ENCODE results near the gene MAP3K2. TPM values are rescaled to one million over a fixed set of nuclear protein-coding genes. Genes with fewer than 3 reads are reported as not detected.
A peak's percentile ranks its signal among the peaks of the same experiment; 100 is the strongest.

The MAP3K2 gene
- total and polyA plus RNA-seq, 11 donors: 4.0 to 37.6 (median 22.1) TPM

DNA sequence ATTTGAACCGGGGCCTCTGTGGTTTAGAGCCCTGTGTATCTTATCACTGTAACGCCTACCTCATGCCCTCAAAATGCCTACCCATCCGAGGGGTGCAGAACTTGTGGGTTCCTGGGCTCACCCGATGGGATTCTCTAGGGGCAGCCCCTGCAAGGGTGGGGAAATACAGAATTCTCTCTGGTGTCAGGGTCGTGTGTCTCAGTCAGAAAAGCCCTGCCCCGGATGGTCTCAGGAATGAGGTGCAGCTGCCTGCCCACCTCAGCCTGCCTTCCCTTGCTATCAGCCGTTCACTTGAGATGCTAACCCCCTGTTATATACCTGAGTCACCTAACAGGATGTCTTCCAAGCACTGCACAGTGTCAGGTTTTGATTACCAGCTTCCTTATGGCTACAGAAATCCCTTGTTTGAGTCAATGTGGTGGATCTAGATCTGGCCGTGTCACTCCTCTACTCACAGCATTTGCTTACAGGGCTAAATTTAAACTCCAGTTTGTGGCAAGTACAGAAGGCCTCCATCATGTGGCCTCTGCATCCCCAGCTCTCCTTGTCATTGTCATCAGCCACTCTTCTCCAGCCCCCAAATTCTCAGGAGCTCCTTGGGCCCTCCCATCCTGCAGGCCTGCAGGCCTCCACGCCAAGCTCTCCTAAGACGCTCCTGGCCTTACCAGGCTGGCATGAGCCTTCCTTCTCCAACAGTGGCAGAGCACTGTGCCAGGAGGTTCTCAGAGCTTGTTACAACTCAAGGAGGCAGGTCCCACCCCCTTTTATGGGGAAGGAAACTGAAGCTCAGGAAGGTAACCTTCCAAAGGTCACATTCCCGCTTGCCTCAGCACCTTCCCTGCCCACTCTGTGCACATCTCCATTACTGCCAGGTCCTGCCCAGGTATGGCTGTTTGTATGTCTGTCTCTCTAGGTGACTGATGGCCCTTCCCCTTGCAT is 14.3 kb upstream of the MAP3K2 start:
- intact Hi-C loops (cut with DNase I): no loop called here
- no peak for ATAC-seq
- 81 to 88% (median 86%) methylated on average over 11 of the region's 11 CpGs for WGBS, 4 donors
- no peak overlapping the region for H3K27ac ChIP-seq
- DNase-seq: no peak
- H3K4me3 ChIP-seq: no peak overlapping the region
- H3K4me1 ChIP-seq: peaks cover 0 to 35% (median 14%) of the 10 kb centered on the region in 12 donors
- H3K27me3 ChIP-seq: no peaks in the 10 kb centered on the region
- H3K9me3 ChIP-seq: no peaks in the 10 kb centered on the region
- H3K36me3 ChIP-seq: no peaks in the 10 kb centered on the region
- TF ChIP-seq, protein P1, sequence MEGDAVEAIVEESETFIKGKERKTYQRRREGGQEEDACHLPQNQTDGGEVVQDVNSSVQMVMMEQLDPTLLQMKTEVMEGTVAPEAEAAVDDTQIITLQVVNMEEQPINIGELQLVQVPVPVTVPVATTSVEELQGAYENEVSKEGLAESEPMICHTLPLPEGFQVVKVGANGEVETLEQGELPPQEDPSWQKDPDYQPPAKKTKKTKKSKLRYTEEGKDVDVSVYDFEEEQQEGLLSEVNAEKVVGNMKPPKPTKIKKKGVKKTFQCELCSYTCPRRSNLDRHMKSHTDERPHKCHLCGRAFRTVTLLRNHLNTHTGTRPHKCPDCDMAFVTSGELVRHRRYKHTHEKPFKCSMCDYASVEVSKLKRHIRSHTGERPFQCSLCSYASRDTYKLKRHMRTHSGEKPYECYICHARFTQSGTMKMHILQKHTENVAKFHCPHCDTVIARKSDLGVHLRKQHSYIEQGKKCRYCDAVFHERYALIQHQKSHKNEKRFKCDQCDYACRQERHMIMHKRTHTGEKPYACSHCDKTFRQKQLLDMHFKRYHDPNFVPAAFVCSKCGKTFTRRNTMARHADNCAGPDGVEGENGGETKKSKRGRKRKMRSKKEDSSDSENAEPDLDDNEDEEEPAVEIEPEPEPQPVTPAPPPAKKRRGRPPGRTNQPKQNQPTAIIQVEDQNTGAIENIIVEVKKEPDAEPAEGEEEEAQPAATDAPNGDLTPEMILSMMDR (IDR thresholded peaks at IDR 0.05): no peak
- no peak for TF ChIP-seq POLR2A (IDR thresholded peaks at IDR 0.05)

DNA sequence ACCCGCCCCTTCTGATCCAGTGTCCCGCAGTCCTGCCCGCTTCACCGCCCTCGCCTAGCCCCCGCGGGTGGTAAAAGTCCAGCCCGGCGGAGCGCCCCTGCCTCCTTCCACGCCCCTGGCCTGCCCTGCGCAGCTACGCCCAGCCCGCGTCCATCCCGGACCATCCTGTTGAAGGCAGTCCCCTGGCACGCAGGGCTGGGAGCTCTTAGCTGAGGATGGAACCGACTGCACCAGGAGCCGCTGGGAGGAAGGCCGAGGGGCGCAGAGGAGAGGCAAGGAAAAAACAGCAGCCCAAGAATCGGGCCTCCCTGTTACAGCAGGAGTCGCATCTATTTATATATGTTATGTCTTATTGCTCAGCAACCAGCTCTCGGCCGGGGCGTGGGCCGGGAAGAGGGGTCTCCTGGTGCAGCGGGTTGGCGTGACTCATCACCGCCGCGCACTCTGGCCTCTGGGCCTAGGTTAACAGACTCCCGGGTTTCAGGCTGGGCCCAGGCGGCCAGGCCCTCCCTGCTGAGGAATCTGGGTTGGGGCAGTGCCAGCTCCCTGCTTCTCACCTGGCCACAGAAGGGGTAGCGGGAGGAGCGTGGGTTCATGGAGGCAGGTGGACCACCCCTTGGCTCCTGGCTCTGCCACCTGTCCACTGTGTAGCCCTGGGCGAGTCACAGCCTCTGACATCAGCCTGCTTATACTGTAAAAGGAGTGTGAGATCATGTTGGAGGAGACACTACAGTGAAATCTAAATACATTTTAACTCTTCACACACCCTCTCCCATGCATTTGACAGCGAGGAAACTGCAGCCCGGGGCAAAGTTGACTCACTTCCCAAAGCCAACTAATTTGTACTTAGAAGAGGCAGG is 13.4 kb upstream of the MAP3K2 start:
- Histone ChIP-seq H3K36me3 (no peaks in the 10 kb centered on the region), H3K4me1 (peaks cover 0 to 34% (median 14%) of the 10 kb centered on the region in 12 donors), H3K9me3 (no peaks in the 10 kb centered on the region), H3K27ac (no peak overlapping the region), H3K27me3 (no peaks in the 10 kb centered on the region), H3K4me3 (peak overlapping the region in 1 of 12 donors; percentile 15)
- 66 to 73% (median 67%) methylated on average over 36 to 39 of the region's 39 CpGs for WGBS, 4 donors
- intact Hi-C loops (cut with DNase I): no loop called here
- TF ChIP-seq POLR2A (IDR thresholded peaks at IDR 0.05): no peak
- TF ChIP-seq, protein P1 (IDR thresholded peaks at IDR 0.05): no peak
- DNase-seq (no peak), ATAC-seq (no peak)

DNA sequence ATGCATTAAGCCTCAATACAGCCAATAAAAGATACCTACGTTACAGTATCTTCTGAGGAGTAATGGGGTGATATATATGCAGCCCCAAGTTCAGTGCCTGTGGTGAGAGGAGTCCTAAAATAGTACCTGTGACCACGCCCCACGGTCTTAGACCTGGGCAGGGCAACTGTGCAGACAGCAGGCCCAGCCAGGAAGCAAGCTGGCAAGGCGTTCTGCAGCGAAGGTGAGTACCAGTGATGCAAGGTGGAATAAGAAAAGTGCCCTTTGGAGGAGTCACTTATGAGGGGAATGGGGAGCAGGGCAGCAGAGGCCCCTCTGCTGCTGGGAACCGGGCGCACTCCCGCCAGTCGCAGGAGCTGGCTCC is 12.7 kb upstream of the MAP3K2 start:
- H3K9me3 ChIP-seq: no peaks in the 10 kb centered on the region
- WGBS, 4 donors: 78 to 86% (median 82%) methylated on average over 9 of the region's 9 CpGs
- intact Hi-C loops (cut with DNase I): no loop called here
- H3K27ac ChIP-seq: no peak overlapping the region
- peak overlapping the region in 1 of 12 donors; percentile 15 for H3K4me3 ChIP-seq
- no peaks in the 10 kb centered on the region for H3K27me3 ChIP-seq
- H3K36me3 ChIP-seq: no peaks in the 10 kb centered on the region
- peaks cover 0 to 29% (median 12%) of the 10 kb centered on the region in 12 donors for H3K4me1 ChIP-seq
- no peak for TF ChIP-seq POLR2A (IDR thresholded peaks at IDR 0.05)
- TF ChIP-seq, protein P1 (IDR thresholded peaks at IDR 0.05): no peak
- ATAC-seq (no peak), DNase-seq (no peak)

DNA sequence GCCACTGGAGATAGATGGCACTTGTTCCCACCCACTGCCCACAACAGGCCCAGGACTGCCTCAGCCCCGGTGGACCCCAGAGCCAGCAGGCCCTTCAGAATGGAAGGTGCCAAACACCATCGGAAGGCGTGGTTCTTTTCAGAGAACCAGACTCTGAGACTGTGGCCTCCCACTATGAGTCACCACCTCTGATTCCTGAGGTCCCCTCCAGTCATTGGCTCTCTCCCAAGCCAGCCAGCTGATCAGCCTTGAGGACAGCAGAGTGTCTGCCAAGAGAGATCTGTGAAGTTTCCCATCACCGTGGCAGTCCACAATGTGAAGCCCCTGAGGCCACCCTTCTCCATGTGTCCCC is 10.4 kb upstream of the MAP3K2 start:
- Histone ChIP-seq H3K36me3 (peaks cover 0 to 4% (median 0%) of the 10 kb centered on the region in 9 donors), H3K4me3 (no peak overlapping the region), H3K27ac (no peak overlapping the region), H3K9me3 (no peaks in the 10 kb centered on the region), H3K4me1 (peaks cover 0 to 22% (median 9%) of the 10 kb centered on the region in 12 donors), H3K27me3 (no peaks in the 10 kb centered on the region)
- intact Hi-C loops (cut with DNase I): no loop called here
- 4 to 16% (median 6%) methylated on average over 4 of the region's 4 CpGs for whole genome bisulfite sequencing, 4 donors
- DNase-seq: peak; percentile 79 to 97 (median 88)
- TF ChIP-seq, protein P1 (IDR thresholded peaks at IDR 0.05): no peak
- TF ChIP-seq POLR2A (IDR thresholded peaks at IDR 0.05): no peak
- ATAC-seq: peak; percentile 81 to 97 (median 94)
